Tibial nerve (tissue), 3 donors: ENCODE measurements around the gene TMEM238L.

ENCODE experiments used
- CTCF ChIP-seq, 5 experiments: fragments of 200-600 bp in 3 of 5; fragments of 450-650 bp in 2 of 5; sonication (generic) in 3 of 5; IDR thresholded peaks; one replicate each; pipeline ENCODE4 v1.5.1; 2016 to 2019; ENCODE audit warnings: antibody characterized with exemption in 5 of 5, mild to moderate bottlenecking in 3 of 5, moderate library complexity in 2 of 5
- POLR2A ChIP-seq, 2 donors: fragments of 450-650 bp; IDR thresholded peaks; one replicate each; pipeline ENCODE4 v1.6.1; 2017; ENCODE audit warnings: antibody characterized with exemption in 2 of 2, mild to moderate bottlenecking in 2 of 2, moderate library complexity in 2 of 2

- TF ChIP-seq CTCF (IDR thresholded peaks at IDR 0.05) = no peak
- no peak for TF ChIP-seq POLR2A (IDR thresholded peaks at IDR 0.05)
Measured at GRCh38 chr17:10803830-10804475, at the start of gene TMEM238L.
